ENCODE results near the gene CRELD2.
A peak's percentile ranks its signal among the peaks of the same experiment; 100 is the strongest.

CRELD2 gene

DNA sequence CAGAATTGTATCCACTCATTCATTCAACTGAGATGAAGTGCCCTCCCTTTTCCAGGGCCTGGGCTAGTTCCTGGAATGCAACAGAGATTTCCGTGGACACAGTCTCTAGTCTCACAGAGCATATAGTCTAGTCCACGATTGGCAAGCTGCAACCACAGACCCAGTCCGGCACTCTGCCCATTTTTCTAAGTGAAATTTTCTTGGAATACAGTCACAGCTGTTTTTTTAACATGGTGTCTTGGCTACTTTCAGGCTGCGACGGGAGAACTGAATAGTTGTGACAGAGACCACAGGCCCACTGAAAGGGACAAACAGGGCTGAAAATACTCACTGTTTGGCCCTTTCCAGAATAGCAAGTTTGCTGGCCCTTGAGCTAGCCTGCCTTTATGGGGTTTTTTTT, 29.4 kb upstream of the CRELD2 start:
- DNase-seq: peak; percentile 20 to 32

DNA sequence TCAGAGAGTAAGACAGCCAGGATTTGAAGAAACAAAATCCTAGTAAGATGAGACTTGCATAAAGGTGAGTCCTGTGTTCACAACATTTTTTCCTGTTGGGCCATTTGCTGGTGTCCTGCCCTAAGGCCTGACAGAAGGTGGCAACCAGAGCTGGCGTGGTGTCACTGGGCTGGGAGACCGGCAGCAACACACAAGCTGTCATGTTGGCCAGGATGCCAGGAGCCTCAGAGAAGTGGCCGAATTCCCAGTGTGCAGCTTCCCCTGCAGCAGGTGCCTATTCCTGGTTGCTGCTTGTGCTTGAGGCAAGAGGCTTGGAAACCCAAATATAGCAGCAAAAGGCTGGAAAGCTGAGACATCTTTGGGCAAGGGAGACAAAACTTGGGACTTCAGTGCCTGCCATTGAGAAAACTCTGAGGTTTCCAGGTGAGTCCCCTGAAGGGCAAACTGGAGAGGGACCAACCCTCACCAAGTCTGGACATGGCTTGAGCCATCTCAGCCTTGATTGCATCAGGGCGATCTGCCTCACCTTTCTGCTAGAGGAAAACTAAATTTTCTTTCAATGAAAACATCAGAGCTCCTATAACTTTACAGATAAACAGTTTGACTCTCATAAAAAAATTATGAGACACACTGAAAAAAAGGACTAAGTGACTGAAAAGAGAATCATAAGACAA, 26.1 kb upstream of the CRELD2 start:
- no peak for DNase-seq

GRCh38 chr22:49893025-49893424, 25.4 kb upstream of the CRELD2 start:
- DNase-seq: no peak

DNA sequence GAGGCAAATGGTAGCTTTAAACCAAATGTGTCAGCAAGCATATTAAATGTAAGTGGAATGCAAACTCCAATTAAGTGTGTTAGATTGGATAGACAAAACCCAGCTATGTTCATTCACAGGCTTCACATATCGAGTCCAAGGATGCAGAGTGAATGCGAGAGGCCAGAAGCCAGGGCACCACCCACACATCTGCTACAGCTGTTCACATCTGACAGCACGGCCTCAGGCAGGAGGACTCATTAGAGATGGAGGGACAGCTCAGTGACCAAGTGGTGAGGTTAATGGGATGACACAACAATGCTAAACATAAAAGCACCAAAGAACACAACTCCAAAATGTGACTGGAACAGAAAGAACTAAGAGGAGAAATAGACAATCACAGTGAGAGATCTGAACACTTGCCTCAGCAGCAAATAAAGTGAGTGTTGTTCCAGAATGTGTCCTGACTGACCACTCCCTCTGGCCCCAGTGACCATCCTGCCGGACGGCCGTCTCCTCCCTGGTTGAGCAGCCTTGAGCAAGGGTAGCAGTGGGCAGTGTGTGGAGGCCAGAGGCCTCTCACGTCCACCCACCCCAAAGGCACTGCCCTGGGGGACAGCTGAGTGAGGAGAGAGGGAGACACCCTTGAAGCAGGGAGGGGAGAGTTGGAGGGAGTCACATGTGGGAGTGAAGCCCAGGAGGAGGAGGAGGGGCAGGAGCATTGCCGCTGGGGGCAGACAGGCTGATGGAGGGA, 23.9 kb upstream of the CRELD2 start:
- no peak for DNase-seq

- DNase-seq: no peak
Measured at GRCh38 chr22:49896201-49896600, 22.2 kb upstream of the CRELD2 start.

DNA sequence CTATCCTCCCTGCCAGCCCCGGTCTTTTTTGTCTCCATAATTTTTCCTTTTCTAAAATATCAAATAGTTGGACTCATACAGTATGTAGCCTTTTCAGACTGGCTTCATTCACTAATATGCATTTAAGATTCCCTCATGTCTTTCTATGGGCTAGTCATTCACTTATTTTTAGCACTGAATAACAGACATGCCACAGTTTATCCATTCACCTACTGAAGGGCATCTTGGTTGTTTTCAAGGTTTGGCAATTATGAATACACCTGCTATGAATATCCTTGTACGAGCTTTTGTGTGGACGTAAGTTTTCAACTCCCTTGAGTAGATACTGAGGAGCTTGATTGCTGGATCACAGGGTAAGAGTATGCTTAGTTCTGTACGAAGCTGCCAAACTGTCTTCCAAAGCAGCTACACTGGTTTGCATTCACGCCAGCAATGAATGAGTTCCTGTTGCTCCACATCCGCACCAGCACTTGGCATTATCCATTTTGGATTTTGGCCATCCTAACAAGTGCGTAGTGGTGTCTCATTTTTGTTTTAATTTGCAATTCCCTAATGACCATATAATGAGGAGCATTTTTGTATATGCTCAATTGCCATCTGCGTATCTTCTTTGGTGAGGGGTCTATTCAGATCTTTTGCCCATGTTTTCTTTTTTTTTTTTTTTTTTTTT, 21.3 kb upstream of the CRELD2 start:
- DNase-seq: no peak

- DNase-seq: no peak
Measured at GRCh38 chr22:49899530-49899929, 18.9 kb upstream of the CRELD2 start.

- no peak for DNase-seq
Measured at GRCh38 chr22:49900441-49901230, 17.8 kb upstream of the CRELD2 start.

- DNase-seq: no peak
Measured at GRCh38 chr22:49901457-49901856, 17.0 kb upstream of the CRELD2 start.

- DNase-seq: no peak
Measured at GRCh38 chr22:49903322-49904039, 15.0 kb upstream of the CRELD2 start.

DNA sequence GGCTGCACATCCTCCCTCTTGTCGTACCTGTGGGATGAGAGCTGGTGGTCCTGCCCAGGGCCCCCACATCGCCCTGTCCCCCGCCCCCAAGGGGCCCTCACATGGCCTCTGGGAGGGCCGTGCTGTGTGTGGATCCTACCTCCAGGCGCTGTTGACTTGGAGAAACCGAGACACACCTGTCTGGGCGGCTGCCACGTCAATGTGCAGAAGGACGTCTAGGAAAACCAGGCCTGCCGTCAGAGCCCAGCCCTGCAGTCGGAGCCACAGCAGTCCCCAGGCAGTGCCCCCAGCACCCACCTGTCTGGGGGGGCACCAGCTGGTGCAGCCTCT, 14.4 kb upstream of the CRELD2 start:
- DNase-seq: no peak

DNA sequence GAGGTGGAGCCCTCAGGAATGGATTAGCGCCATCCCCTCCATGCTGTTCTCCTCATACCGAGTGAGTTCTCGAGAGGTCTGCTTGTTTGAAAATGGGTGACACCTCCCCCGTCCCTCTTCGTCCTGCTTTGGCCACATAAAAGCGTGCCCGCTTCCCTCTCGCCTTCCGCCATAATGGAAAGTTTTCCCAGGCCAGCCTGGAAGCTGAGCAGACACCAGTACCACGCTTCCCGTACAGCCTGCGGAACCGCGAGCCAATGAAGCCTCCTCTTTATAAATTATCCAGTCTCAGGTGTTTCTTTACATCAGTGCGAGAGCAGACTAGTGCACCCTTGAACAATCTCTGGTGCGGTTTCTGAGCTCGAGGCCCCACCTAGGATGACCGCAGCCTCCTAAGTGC, 13.0 kb upstream of the CRELD2 start:
- no peak for DNase-seq

DNA sequence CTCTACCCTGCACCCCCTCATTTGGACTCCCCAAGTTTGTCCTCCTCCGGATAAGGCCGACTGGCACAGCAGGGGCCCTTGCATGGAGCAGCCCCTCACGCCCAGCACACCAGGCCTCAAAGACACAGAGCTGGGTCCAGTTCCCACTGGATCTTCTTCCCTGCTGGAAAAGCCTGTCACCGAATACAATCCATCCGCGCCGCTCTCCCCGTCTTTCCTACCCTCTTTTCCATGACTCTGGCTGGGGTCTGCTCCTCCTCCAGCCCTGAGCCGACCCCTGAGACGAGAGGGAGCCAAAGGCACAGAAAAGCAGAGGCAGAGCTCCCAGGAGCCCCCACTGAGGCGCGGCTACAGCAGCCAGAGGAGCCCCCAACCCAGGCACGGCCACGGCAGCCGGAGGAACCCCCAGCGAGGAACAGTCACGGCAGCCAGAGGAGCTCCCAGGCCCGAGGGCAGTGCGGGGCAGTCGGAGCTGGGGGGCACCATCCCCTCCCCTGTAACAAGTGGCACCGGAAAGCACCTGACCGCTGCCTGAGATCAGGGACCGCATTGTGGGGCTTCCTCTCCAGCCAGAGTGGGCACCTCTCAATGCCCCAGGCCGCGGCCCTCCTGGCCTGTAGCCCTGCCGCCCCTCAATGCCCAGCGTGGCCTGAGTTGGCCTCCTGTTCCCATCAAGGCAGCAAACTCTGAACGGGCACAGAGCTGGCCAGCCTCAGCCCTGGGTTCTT, 12.2 kb upstream of the CRELD2 start:
- DNase-seq: no peak

DNA sequence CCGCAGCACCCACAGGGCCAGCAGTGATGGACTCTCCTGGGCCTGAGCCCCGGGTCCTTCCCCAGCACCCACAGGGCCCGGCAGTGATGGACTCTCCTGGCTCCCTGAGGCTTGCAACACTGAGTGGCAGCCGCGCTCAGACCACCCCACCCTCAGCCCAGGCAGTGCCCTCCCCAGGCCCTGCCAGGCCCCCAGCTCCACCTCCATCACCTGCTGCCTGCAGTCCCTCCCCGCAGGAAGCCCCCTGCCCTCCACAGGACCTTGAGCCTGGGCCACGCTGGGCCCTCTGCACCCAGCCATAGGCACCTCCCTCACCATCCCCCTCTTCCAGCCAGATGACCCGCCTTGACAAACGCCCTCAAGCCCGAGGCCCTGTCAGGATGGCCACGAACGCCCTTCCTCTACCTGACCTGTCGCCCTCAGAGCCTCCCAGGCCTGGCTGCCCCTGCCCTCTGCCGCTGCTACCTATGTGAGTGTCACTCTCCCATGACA, 11.6 kb upstream of the CRELD2 start:
- DNase-seq: no peak

DNA sequence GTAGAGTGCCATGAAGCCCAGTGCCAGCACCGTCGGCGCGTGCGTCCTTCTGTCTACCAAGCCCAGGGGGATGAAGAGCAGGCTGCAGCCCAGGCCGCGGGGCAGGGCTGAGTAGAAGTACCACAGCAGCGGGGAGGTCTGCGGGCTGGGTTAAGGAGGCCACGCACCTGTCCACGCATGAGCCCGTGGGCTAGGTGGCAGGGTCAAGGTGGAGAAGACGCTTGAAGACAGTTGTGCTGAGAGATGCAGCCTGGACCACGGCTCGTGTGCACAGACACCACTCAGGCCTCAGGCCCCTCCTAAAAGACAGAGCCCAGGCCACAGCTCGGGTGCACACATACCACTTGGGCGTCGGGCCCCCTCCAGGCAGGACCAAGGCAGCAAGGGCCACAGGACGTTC, 10.6 kb upstream of the CRELD2 start:
- DNase-seq: no peak

DNA sequence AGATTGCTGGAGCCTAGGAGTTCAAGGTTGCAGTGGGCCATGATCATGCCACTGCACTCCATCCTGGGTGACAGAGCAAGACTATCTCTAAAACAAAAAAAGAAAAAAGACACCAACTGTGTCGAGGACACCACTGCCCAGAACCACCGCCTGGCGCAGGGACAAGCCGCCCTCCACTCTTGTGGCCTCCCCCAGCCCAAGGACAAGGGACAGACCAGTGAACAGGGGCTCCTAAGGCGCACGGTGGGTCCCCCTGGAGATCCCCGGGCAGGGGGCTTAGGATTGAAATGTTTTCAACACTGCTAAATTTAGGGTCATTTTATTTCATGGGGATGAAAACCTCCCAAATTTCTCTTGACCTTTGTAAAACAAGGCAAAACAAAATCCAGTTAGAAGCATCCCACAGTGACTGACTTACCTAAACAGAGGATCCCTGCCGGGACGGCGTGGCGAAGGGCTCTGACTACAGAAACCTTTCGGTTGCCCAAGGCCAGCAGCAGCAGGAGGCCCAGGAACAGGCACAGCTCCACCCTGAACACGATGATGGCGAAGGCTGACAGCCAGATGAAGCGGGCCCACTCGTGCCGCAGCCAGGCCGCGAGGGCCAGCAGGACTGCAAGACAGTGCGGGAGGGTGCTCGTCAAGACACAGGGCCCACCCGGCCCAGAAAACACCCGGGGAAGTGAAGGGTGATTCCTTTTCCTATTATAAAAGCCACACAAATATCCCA, 8.8 kb upstream of the CRELD2 start:
- DNase-seq: no peak

DNA sequence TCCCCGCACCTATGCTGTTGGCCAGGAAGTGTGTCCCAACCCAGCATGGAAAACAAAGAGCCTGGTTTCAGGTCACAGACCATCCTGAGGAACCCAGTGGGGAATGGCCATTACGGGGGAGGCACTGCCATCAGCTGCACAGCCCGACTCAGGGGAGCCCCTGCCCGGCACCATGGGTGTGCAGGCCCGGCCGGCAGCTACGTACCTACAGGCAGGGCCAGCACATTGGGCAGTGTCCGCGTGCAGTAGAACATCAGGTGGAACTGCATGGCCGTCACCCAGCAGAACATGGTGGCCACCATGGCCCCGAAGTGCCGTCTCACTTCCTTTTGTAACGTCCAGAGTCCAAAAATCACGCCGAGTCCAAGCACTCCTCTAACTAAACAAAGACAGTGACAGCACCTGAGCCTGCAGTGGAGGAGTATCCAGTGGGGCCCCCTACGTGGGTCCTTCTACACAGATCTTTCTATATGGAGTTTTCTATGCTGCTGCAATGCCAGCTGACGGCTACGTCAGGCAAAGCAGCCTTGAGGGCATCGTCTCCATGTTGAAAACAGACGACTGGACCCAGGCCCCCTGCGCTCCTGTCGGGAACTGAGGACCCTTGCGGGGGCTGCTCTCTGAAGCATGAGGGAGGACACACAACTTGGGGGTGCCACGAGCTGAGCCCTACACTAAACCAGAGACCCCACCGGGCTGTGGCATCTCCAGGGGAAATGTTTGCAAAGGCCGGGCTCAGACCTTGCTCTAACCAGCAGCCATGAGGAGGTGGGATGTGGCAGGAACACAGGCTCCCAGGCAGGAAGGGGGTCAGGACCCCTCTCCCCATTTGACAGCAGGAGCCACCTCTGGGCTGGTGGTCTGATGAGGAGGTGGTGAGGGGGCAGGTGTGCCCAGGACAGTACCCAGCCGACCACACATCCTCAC, 7.9 kb upstream of the CRELD2 start:
- DNase-seq: no peak

GRCh38 chr22:49911881-49912625, 6.4 kb upstream of the CRELD2 start:
- no peak for DNase-seq

- DNase-seq: no peak
Measured at GRCh38 chr22:49913026-49913425, 5.4 kb upstream of the CRELD2 start.
